ENCODE measurements around the gene B4GALNT2.

DNA sequence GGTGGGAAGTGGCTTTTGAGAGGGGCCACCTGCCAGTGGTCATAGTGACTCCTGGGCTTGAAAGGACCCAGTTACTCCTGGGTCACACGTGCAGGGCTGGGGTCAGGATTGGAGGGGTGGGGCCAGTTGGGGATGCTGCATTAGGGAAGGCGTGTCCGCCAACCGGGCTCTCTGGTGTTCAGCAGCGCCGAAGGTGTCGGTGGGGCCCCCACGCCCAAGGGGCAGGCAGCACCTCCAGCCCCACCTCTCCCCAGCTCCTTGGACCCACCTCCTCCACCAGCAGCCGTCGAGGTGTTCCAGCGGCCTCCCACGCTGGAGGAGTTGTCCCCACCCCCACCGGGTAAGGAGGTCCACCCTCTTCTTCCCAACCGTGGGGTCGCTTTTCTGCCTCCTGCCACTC, 87.4 kb downstream of the B4GALNT2 start:
- TF ChIP-seq NANOG (IDR thresholded peaks at IDR 0.05; ENCODE audit: insufficient read depth, low read depth, low read length, poor library complexity, severe bottlenecking) (no peak), CTCF (IDR thresholded peaks at IDR 0.05; ENCODE audit: control extremely low read depth in 1 of 3, insufficient read depth in 1 of 3, low read depth in 1 of 3, low read length in 3 of 3) (no peak), SP2 (IDR thresholded peaks at IDR 0.05; ENCODE audit: low read length) (no peak), SIRT6 (IDR thresholded peaks at IDR 0.05; ENCODE audit: low read length) (no peak), ZNF274 (IDR thresholded peaks at IDR 0.05; ENCODE audit: borderline replicate concordance, extremely low read depth, low read length) (no peak), CREB1 (IDR thresholded peaks at IDR 0.05) (no peak), POLR2AphosphoS5 (IDR thresholded peaks at IDR 0.05; ENCODE audit: low read depth, low read length) (no peak), EP300 (IDR thresholded peaks at IDR 0.05; ENCODE audit: borderline replicate concordance in 1 of 2, low read depth in 2 of 2, low read length in 2 of 2) (no peak), EZH2 (IDR thresholded peaks at IDR 0.05; ENCODE audit: low read depth, low read length, severe bottlenecking) (no peak)
